Mesenchymal stem cell (in vitro differentiated cells and primary cell): ENCODE data around the gene ITGA4.

Source experiments
- DNase-seq: peaks from one replicate; pipeline ENCODE4 v3.0.0-alpha.2; 2013
- H2AFZ ChIP-seq: one replicate; pipeline ENCODE4 v1.6.1; 2013; ENCODE audit warnings: low read depth, mild to moderate bottlenecking, control low read depth, inconsistent platforms, low read length, moderate library complexity
- H2AK5ac ChIP-seq: 2 replicates; pipeline ENCODE4 v1.6.1; 2013; ENCODE audit warnings: low read length, moderate library complexity, mild to moderate bottlenecking, inconsistent platforms; ENCODE audit not compliant: severe bottlenecking
- H2BK120ac ChIP-seq: one replicate; pipeline ENCODE4 v1.6.1; 2013; ENCODE audit warnings: low read depth, mild to moderate bottlenecking, inconsistent platforms, low read length, moderate library complexity
- H2BK12ac ChIP-seq, 2 experiments: one replicate each; pipeline ENCODE4 v1.6.1; 2013; ENCODE audit warnings: inconsistent platforms in 2 of 2, low read length in 2 of 2, mild to moderate bottlenecking in 2 of 2, moderate library complexity in 2 of 2, control low read depth in 1 of 2
- H2BK15ac ChIP-seq: one replicate; pipeline ENCODE4 v1.6.1; 2013; ENCODE audit warnings: mild to moderate bottlenecking, low read depth, inconsistent platforms; ENCODE audit not compliant: poor library complexity, severe bottlenecking
- H2BK5ac ChIP-seq: 2 replicates; pipeline ENCODE4 v1.6.1; 2013; ENCODE audit warnings: low read depth, mild to moderate bottlenecking, low read length, control low read depth, inconsistent platforms; ENCODE audit not compliant: poor library complexity, severe bottlenecking
- H3K14ac ChIP-seq, 2 experiments: one replicate each; pipeline ENCODE4 v1.6.1; 2013; ENCODE audit warnings: inconsistent platforms in 2 of 2, low read length in 2 of 2, control low read depth in 1 of 2, mild to moderate bottlenecking in 1 of 2, moderate library complexity in 1 of 2
- H3K18ac ChIP-seq, 2 experiments: one replicate each; pipeline ENCODE4 v1.6.1; 2013; ENCODE audit warnings: inconsistent platforms in 2 of 2, low read length in 2 of 2, control low read depth in 1 of 2, low read depth in 1 of 2, mild to moderate bottlenecking in 1 of 2
- H3K23ac ChIP-seq, 2 experiments: one replicate each; pipeline ENCODE4 v1.6.1; 2013; ENCODE audit warnings: inconsistent platforms in 2 of 2, low read length in 2 of 2, mild to moderate bottlenecking in 2 of 2, moderate library complexity in 2 of 2, control low read depth in 1 of 2
- H3K27ac ChIP-seq: 2 replicates; pipeline ENCODE4 v1.5.1; 2013; ENCODE audit warnings: mild to moderate bottlenecking, moderate library complexity, low read length, control low read depth, inconsistent platforms; ENCODE audit not compliant: poor library complexity, severe bottlenecking
- H3K27me3 ChIP-seq, 2 experiments: 2 replicates each; pipeline versions ENCODE4 v1.6.1 to v1.7.0; 2013; ENCODE audit warnings: low read length in 2 of 2, mild to moderate bottlenecking in 2 of 2, moderate library complexity in 2 of 2, control low read depth in 1 of 2, inconsistent platforms in 1 of 2; ENCODE audit not compliant: control insufficient read depth in 1 of 2, insufficient read depth in 1 of 2
- H3K36me3 ChIP-seq, 2 experiments: 2 replicates each; pipeline versions ENCODE4 v1.6.1 to v1.7.0; 2013; ENCODE audit warnings: low read length in 2 of 2, control low read depth in 1 of 2, inconsistent platforms in 1 of 2, low read depth in 1 of 2, mild to moderate bottlenecking in 1 of 2; ENCODE audit not compliant: insufficient read depth in 2 of 2, control insufficient read depth in 1 of 2
- H3K4ac ChIP-seq, 2 experiments: one replicate each; pipeline ENCODE4 v1.6.1; 2013; ENCODE audit warnings: inconsistent platforms in 2 of 2, low read length in 2 of 2, mild to moderate bottlenecking in 2 of 2, moderate library complexity in 2 of 2, control low read depth in 1 of 2, low read depth in 1 of 2
- H3K4me1 ChIP-seq: 2 replicates; pipeline ENCODE4 v1.6.1; 2013; ENCODE audit warnings: low read depth, low read length, control low read depth; ENCODE audit not compliant: control insufficient read depth, insufficient read depth
- H3K4me2 ChIP-seq: 2 replicates; pipeline ENCODE4 v1.6.1; 2013; ENCODE audit warnings: low read length, mild to moderate bottlenecking, inconsistent platforms; ENCODE audit not compliant: poor library complexity, severe bottlenecking
- H3K4me3 ChIP-seq, 2 experiments: 2 replicates each; pipeline versions ENCODE4 v1.5.1 to v1.7.0; 2013; ENCODE audit warnings: low read length in 2 of 2, mild to moderate bottlenecking in 2 of 2, control low read depth in 1 of 2, low read depth in 1 of 2; ENCODE audit not compliant: insufficient read depth in 1 of 2
- H3K79me1 ChIP-seq: replicated peaks from 2 replicates; pipeline ENCODE4 v1.6.1; 2013; ENCODE audit warnings: mild to moderate bottlenecking, control low read depth, low read length, inconsistent platforms; ENCODE audit not compliant: poor library complexity, severe bottlenecking
- H3K9ac ChIP-seq: 2 replicates; pipeline ENCODE4 v1.7.0; 2013; ENCODE audit warnings: mild to moderate bottlenecking, low read length, moderate library complexity
- H3K9me3 ChIP-seq: 2 replicates; pipeline ENCODE4 v1.7.0; 2013; ENCODE audit warnings: mild to moderate bottlenecking, low read length; ENCODE audit not compliant: control insufficient read depth
- H4K8ac ChIP-seq: one replicate; pipeline ENCODE4 v1.6.1; 2013; ENCODE audit warnings: inconsistent platforms, mild to moderate bottlenecking, low read length, moderate library complexity
- H4K91ac ChIP-seq: one replicate; pipeline ENCODE4 v1.6.1; 2013; ENCODE audit warnings: mild to moderate bottlenecking, low read length, inconsistent platforms
- WGBS: methylation state at CpG from one replicate; pipeline ENCODE4 v1.1.7; 2013; ENCODE audit warnings: mixed read lengths; 5-methylcytosine and 5-hydroxymethylcytosine counted together

Gene ITGA4

GRCh38 chr2:181536730-181537129, 79.5 kb downstream of the ITGA4 start:
- no peak overlapping the region for H3K4me2 ChIP-seq
- no peak overlapping the region for H4K8ac ChIP-seq
- H2BK5ac ChIP-seq = no peak overlapping the region
- DNase-seq = no peak
- no peak overlapping the region for H2AK5ac ChIP-seq
- H3K4me3 ChIP-seq = no peak overlapping the region
- no peak overlapping the region for H2AFZ ChIP-seq
- H3K18ac ChIP-seq = no peak overlapping the region
- no peak overlapping the region for H2BK120ac ChIP-seq
- peaks cover 0 to 59% of the 10 kb centered on the region in 2 experiments for H3K36me3 ChIP-seq
- H4K91ac ChIP-seq = no peak overlapping the region
- no peaks in the 10 kb centered on the region for H3K4me1 ChIP-seq
- no peaks in the 10 kb centered on the region for H3K27me3 ChIP-seq
- no peaks in the 10 kb centered on the region for H3K79me1 ChIP-seq
- no peak overlapping the region for H2BK15ac ChIP-seq
- no peak overlapping the region for H3K27ac ChIP-seq
- WGBS = 33% methylated on average over 1 of the region's 2 CpGs
- H3K23ac ChIP-seq = no peak overlapping the region
- no peaks in the 10 kb centered on the region for H3K9me3 ChIP-seq
- no peak overlapping the region for H3K4ac ChIP-seq
- H2BK12ac ChIP-seq = no peak overlapping the region
- no peak overlapping the region for H3K14ac ChIP-seq
- no peak overlapping the region for H3K9ac ChIP-seq

DNA sequence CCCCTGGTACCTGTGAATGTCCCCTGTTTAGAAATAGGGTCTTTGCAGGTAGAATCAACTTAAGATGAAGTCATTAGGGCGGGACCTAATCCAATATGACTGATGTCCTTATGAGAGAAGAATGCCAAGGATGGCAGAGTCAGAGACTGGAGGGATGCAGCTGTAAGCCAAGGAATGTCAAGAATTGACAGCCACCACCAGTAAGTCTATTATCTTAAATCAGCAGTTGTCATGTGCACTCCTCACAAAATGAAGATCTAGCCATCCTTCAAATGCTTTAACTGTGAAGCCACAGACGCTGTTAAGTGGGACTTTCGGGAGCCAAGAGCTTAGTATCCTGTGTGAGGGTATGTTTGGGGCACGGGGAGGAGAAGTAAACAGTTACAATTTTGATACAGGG, 83.2 kb downstream of the ITGA4 start:
- Histone ChIP-seq H4K91ac (no peak overlapping the region), H3K79me1 (no peaks in the 10 kb centered on the region), H4K8ac (no peak overlapping the region), H2BK120ac (no peak overlapping the region), H2AFZ (no peak overlapping the region), H3K27me3 (no peaks in the 10 kb centered on the region), H3K14ac (no peak overlapping the region), H3K9me3 (no peaks in the 10 kb centered on the region), H2BK12ac (no peak overlapping the region), H3K36me3 (peaks cover 0 to 37% of the 10 kb centered on the region in 2 experiments), H3K4me3 (no peak overlapping the region), H3K4ac (no peak overlapping the region), H2AK5ac (no peak overlapping the region), H3K23ac (no peak overlapping the region), H3K27ac (no peak overlapping the region), H3K4me1 (no peaks in the 10 kb centered on the region), H3K9ac (no peak overlapping the region), H2BK15ac (no peak overlapping the region), H3K18ac (no peak overlapping the region), H3K4me2 (no peak overlapping the region), H2BK5ac (no peak overlapping the region)
- DNase-seq = no peak
- WGBS = 84% methylated on average over 4 of the region's 4 CpGs

GRCh38 chr2:181542170-181542569, 85.0 kb downstream of the ITGA4 start:
- no peak overlapping the region for H3K4me3 ChIP-seq
- H2BK5ac ChIP-seq = no peak overlapping the region
- no peaks in the 10 kb centered on the region for H3K9me3 ChIP-seq
- no peak for DNase-seq
- H3K36me3 ChIP-seq = peaks cover 0 to 20% of the 10 kb centered on the region in 2 experiments
- H3K27ac ChIP-seq = no peak overlapping the region
- WGBS = 100% methylated on average over 2 of the region's 2 CpGs
- H3K14ac ChIP-seq = no peak overlapping the region
- H2BK120ac ChIP-seq = no peak overlapping the region
- H3K4me1 ChIP-seq = no peaks in the 10 kb centered on the region
- H3K9ac ChIP-seq = no peak overlapping the region
- no peak overlapping the region for H3K23ac ChIP-seq
- H3K27me3 ChIP-seq = no peaks in the 10 kb centered on the region
- no peak overlapping the region for H3K4me2 ChIP-seq
- no peak overlapping the region for H2BK15ac ChIP-seq
- H3K4ac ChIP-seq = no peak overlapping the region
- H2BK12ac ChIP-seq = no peak overlapping the region
- no peaks in the 10 kb centered on the region for H3K79me1 ChIP-seq
- H4K8ac ChIP-seq = no peak overlapping the region
- H2AK5ac ChIP-seq = no peak overlapping the region
- H3K18ac ChIP-seq = no peak overlapping the region
- no peak overlapping the region for H2AFZ ChIP-seq
- H4K91ac ChIP-seq = no peak overlapping the region

DNA sequence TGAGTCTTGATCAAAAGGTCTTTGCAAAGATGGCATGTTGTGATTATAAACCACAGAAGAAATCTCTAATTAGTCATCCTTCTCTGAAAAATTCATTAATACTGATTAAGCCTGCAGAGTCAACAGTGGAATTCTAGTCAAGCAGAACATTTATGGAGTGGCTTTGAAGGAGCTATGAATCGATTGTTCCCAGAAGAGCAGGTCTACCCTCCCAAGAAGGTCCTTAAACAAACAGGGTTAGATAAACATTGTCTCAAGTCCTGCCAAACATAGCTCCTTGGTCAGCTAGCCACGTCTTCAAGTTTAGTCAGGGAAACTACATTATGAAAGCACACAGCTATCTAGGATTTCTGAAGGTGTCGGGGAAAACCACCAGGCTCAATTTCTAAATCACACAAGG, 88.9 kb downstream of the ITGA4 start:
- Histone ChIP-seq H4K91ac (no peak overlapping the region), H2BK15ac (no peak overlapping the region), H2BK5ac (no peak overlapping the region), H4K8ac (no peak overlapping the region), H3K27ac (no peak overlapping the region), H3K18ac (no peak overlapping the region), H3K36me3 (no peaks in the 10 kb centered on the region), H3K4me3 (no peak overlapping the region), H2BK12ac (no peak overlapping the region), H3K14ac (no peak overlapping the region), H3K27me3 (no peaks in the 10 kb centered on the region), H2BK120ac (no peak overlapping the region), H2AFZ (no peak overlapping the region), H3K79me1 (no peaks in the 10 kb centered on the region), H2AK5ac (no peak overlapping the region), H3K23ac (no peak overlapping the region), H3K4me2 (no peak overlapping the region), H3K9ac (no peak overlapping the region), H3K9me3 (no peaks in the 10 kb centered on the region), H3K4ac (no peak overlapping the region), H3K4me1 (no peaks in the 10 kb centered on the region)
- DNase-seq = peak; percentile 12
- WGBS = 35% methylated on average over 2 of the region's 3 CpGs
